Measurements from ENCODE around the gene GJD2.

DNA sequence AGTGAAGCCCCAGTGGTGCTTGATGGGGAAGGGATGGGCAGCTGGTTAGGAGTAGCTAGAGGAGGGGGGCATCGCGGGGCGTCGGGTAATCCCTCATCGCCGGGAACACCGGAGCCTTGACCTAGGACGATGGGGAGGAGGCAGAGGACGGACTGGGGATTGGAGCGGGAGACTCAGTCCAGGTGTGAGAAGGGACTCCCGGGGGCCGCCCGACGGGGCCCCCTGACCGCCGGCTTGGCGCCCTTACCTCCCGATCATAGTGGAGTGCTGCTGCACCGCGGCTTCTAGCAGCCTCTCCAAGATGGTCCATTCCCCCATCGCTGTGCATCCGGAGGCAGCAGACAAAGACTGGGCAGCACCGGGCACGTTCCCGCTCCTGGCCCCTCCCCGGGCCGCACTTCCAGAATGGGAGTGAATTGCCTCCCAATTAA lies 612 bp downstream of the GJD2 start:
- TF ChIP-seq, protein P1, sequence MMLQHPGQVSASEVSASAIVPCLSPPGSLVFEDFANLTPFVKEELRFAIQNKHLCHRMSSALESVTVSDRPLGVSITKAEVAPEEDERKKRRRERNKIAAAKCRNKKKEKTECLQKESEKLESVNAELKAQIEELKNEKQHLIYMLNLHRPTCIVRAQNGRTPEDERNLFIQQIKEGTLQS (CRISPR knock-in tag; IDR thresholded peaks at IDR 0.05): no peak
- TF ChIP-seq MED8 (CRISPR knock-in tag; IDR thresholded peaks at IDR 0.05; ENCODE audit: insufficient replicate concordance): no peak
- TF ChIP-seq, protein P2, sequence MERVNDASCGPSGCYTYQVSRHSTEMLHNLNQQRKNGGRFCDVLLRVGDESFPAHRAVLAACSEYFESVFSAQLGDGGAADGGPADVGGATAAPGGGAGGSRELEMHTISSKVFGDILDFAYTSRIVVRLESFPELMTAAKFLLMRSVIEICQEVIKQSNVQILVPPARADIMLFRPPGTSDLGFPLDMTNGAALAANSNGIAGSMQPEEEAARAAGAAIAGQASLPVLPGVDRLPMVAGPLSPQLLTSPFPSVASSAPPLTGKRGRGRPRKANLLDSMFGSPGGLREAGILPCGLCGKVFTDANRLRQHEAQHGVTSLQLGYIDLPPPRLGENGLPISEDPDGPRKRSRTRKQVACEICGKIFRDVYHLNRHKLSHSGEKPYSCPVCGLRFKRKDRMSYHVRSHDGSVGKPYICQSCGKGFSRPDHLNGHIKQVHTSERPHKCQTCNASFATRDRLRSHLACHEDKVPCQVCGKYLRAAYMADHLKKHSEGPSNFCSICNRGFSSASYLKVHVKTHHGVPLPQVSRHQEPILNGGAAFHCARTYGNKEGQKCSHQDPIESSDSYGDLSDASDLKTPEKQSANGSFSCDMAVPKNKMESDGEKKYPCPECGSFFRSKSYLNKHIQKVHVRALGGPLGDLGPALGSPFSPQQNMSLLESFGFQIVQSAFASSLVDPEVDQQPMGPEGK (CRISPR knock-in tag; IDR thresholded peaks at IDR 0.05): no peak
- no peak for TF ChIP-seq ZNF407 (CRISPR knock-in tag; IDR thresholded peaks at IDR 0.05; ENCODE audit: not compliant biosample characterization)
- TF ChIP-seq SNRNP70 (IDR thresholded peaks at IDR 0.05; ENCODE audit: low read depth, low read length): no peak
- TF ChIP-seq CTCF (CRISPR knock-in tag; IDR thresholded peaks at IDR 0.05): no peak
- TF ChIP-seq FOSL2 (CRISPR knock-in tag; IDR thresholded peaks at IDR 0.05): no peak
